MM.1S (cell line): ENCODE data around the gene SH3BP2.

Experiments used
- DNase-seq: peaks from one replicate; pipeline ENCODE4 v3.0.0-alpha.2; 2015
- H2AFZ ChIP-seq: fragments of 300-600 bp; sonication (generic); 2 replicates; pipeline ENCODE4 v1.6.0; 2016; ENCODE audit warnings: antibody characterized with exemption, low read length
- H3F3A ChIP-seq: fragments of 300-600 bp; sonication (generic); 2 replicates; pipeline ENCODE4 v1.6.1; 2016; ENCODE audit warnings: mild to moderate bottlenecking, antibody characterized with exemption, low read length, moderate library complexity, mixed read lengths; ENCODE audit not compliant: insufficient read depth
- H3K27ac ChIP-seq: fragments of 300-600 bp; sonication (generic); 2 replicates; pipeline ENCODE4 v1.5.1; 2016; ENCODE audit warnings: mild to moderate bottlenecking, low read length
- H3K27me3 ChIP-seq: fragments of 300-600 bp; sonication (generic); replicated peaks from 2 replicates; pipeline ENCODE4 v1.6.0; 2016; ENCODE audit warnings: low read length; ENCODE audit not compliant: insufficient read depth
- H3K36me3 ChIP-seq: fragments of 300-600 bp; sonication (generic); replicated peaks from 2 replicates; pipeline ENCODE4 v1.6.1; 2016; ENCODE audit warnings: mild to moderate bottlenecking, low read length, mixed read lengths; ENCODE audit not compliant: insufficient read depth
- H3K4me1 ChIP-seq: fragments of 300-600 bp; sonication (generic); 2 replicates; pipeline ENCODE4 v1.6.1; 2016; ENCODE audit warnings: low read length, mixed read lengths
- H3K4me2 ChIP-seq: fragments of 300-600 bp; sonication (generic); 2 replicates; pipeline ENCODE4 v1.6.0; 2016; ENCODE audit warnings: low read depth, low read length
- H3K4me3 ChIP-seq: fragments of 300-600 bp; sonication (generic); 2 replicates; pipeline ENCODE4 v1.5.1; 2016; ENCODE audit warnings: low read length, mixed read lengths
- H3K79me2 ChIP-seq: fragments of 300-600 bp; sonication (generic); 2 replicates; pipeline ENCODE4 v1.6.1; 2016; ENCODE audit warnings: mixed run types, low read length, mixed read lengths
- H3K9ac ChIP-seq: fragments of 300-600 bp; sonication (generic); 2 replicates; pipeline ENCODE4 v1.6.1; 2016; ENCODE audit warnings: low read length, mixed read lengths
- H3K9me2 ChIP-seq: fragments of 300-600 bp; sonication (generic); replicated peaks from 2 replicates; pipeline ENCODE4 v1.6.1; 2016; ENCODE audit warnings: mild to moderate bottlenecking, low read length, mixed read lengths; ENCODE audit not compliant: insufficient read depth
- H3K9me3 ChIP-seq: fragments of 300-600 bp; sonication (generic); replicated peaks from 2 replicates; pipeline ENCODE4 v1.6.1; 2016; ENCODE audit warnings: mild to moderate bottlenecking, low read length, mixed read lengths; ENCODE audit not compliant: insufficient read depth
- H4K20me1 ChIP-seq: fragments of 300-600 bp; sonication (generic); 2 replicates; pipeline ENCODE4 v1.6.1; 2016; ENCODE audit warnings: mild to moderate bottlenecking, low read length, moderate library complexity, mixed read lengths; ENCODE audit not compliant: insufficient read depth
- CTCF ChIP-seq: fragments of 300-600 bp; sonication (generic); IDR thresholded peaks from 2 replicates; pipeline ENCODE4 v1.5.1; 2016; ENCODE audit warnings: antibody characterized with exemption, low read length, mixed read lengths
- EZH2 ChIP-seq: fragments of 300-600 bp; sonication (generic); optimal IDR thresholded peaks from 2 replicates; pipeline ENCODE3; 2017; ENCODE audit warnings: low read depth, mild to moderate bottlenecking, antibody characterized with exemption, low read length, mixed read lengths
- EZH2phosphoT487 ChIP-seq: fragments of 300-600 bp; sonication (generic); IDR thresholded peaks from 2 replicates; pipeline ENCODE4 v1.6.1; 2018; ENCODE audit warnings: antibody characterized with exemption, low read length

SH3BP2 gene

GRCh38 chr4:2791518-2792395 is 1.1 kb upstream of the SH3BP2 start:
- Histone ChIP-seq H3K9me2 (no peaks in the 10 kb centered on the region), H3K79me2 (no peaks in the 10 kb centered on the region), H3F3A (no peaks in the 10 kb centered on the region), H3K4me1 (peaks cover 19% of the 10 kb centered on the region), H4K20me1 (no peaks in the 10 kb centered on the region), H3K27me3 (no peaks in the 10 kb centered on the region), H2AFZ (no peak overlapping the region), H3K9ac (no peak overlapping the region), H3K27ac (no peak overlapping the region), H3K4me2 (no peak overlapping the region), H3K4me3 (no peak overlapping the region), H3K36me3 (no peaks in the 10 kb centered on the region), H3K9me3 (no peaks in the 10 kb centered on the region)
- no peak for DNase-seq
- no peak for TF ChIP-seq CTCF
- no peak for TF ChIP-seq EZH2phosphoT487

- H3K4me1 ChIP-seq, result peaks cover 14% of the 10 kb centered on the region
- H3K9ac ChIP-seq, result no peak overlapping the region
- H3F3A ChIP-seq, result no peaks in the 10 kb centered on the region
- H3K36me3 ChIP-seq, result no peaks in the 10 kb centered on the region
- H4K20me1 ChIP-seq, result no peaks in the 10 kb centered on the region
- H3K9me2 ChIP-seq, result no peaks in the 10 kb centered on the region
- no peaks in the 10 kb centered on the region for H3K9me3 ChIP-seq
- H3K27me3 ChIP-seq, result no peaks in the 10 kb centered on the region
- no peak overlapping the region for H2AFZ ChIP-seq
- H3K27ac ChIP-seq, result no peak overlapping the region
- no peaks in the 10 kb centered on the region for H3K79me2 ChIP-seq
- H3K4me2 ChIP-seq, result no peak overlapping the region
- DNase-seq, result no peak
- TF ChIP-seq EZH2, result no peak
- TF ChIP-seq EZH2phosphoT487, result no peak
- no peak for TF ChIP-seq CTCF
- no peak overlapping the region for H3K4me3 ChIP-seq
Measured at GRCh38 chr4:2792396-2792710, 532 bp upstream of the SH3BP2 start.

- no peak for DNase-seq
- Histone ChIP-seq H3K27ac (no peak overlapping the region), H4K20me1 (no peaks in the 10 kb centered on the region), H3K79me2 (no peaks in the 10 kb centered on the region), H3K9ac (peak overlapping the region; percentile 44; the same call in 1 of the 2 replicates), H3K4me2 (peak overlapping the region; percentile 83), H3K9me2 (no peaks in the 10 kb centered on the region), H3K4me3 (peak overlapping the region; percentile 47), H3K4me1 (0 out of 2 replicates have a peak, but pooled peaks cover 8% of the 10 kb centered on the region), H3K36me3 (no peaks in the 10 kb centered on the region), H3K27me3 (no peaks in the 10 kb centered on the region), H2AFZ (peak overlapping the region; percentile 48), H3K9me3 (no peaks in the 10 kb centered on the region), H3F3A (no peaks in the 10 kb centered on the region)
- TF ChIP-seq CTCF (no peak), EZH2 (no peak), EZH2phosphoT487 (no peak)
Measured at GRCh38 chr4:2793586-2794485, 951 bp downstream of the SH3BP2 start.
